Stimulated activated CD4-positive, alpha-beta T cell treated with anti-CD3 and anti-CD28 coated beads, Interleukin-1b, Interleukin-23, amount 100 ng/mL, for 24 hours (primary cell): ENCODE data around the gene HPCAL1.

Experiments
- DNase-seq, 4 experiments: peaks; one replicate each; pipeline ENCODE4 v3.0.0-alpha.2; 2020; ENCODE audit warnings: low read depth in 4 of 4, low spot score in 1 of 4

HPCAL1 gene

GRCh38 chr2:10352972-10353371 is 50.3 kb downstream of the HPCAL1 start:
- DNase-seq = no peak

- DNase-seq = no peak
Measured at GRCh38 chr2:10353931-10354330, 51.2 kb downstream of the HPCAL1 start.

- DNase-seq = no peak
Measured at GRCh38 chr2:10354399-10354798, 51.7 kb downstream of the HPCAL1 start.

- DNase-seq = no peak
Measured at GRCh38 chr2:10355471-10356438, 53.1 kb downstream of the HPCAL1 start.

GRCh38 chr2:10356439-10356811 is 53.7 kb downstream of the HPCAL1 start:
- no peak for DNase-seq

GRCh38 chr2:10357193-10358169 is 54.8 kb downstream of the HPCAL1 start:
- DNase-seq = no peak

- DNase-seq = no peak
Measured at GRCh38 chr2:10359246-10359645, 56.5 kb downstream of the HPCAL1 start.

GRCh38 chr2:10359731-10360329 is 57.1 kb downstream of the HPCAL1 start:
- no peak for DNase-seq

- DNase-seq = no peak
Measured at GRCh38 chr2:10360460-10360849, 57.8 kb downstream of the HPCAL1 start.

GRCh38 chr2:10360850-10361588 is 58.3 kb downstream of the HPCAL1 start:
- no peak for DNase-seq

GRCh38 chr2:10362096-10362897 is 59.6 kb downstream of the HPCAL1 start:
- DNase-seq = no peak

- no peak for DNase-seq
Measured at GRCh38 chr2:10362898-10363454, 60.3 kb downstream of the HPCAL1 start.

GRCh38 chr2:10363861-10364610 is 61.3 kb downstream of the HPCAL1 start:
- DNase-seq = no peak

GRCh38 chr2:10365412-10365811 is 62.7 kb downstream of the HPCAL1 start:
- DNase-seq = no peak

GRCh38 chr2:10366601-10367270 is 64.0 kb downstream of the HPCAL1 start:
- DNase-seq = no peak

- DNase-seq = no peak
Measured at GRCh38 chr2:10367472-10368439, 65.1 kb downstream of the HPCAL1 start.
